ENCODE data around the gene CENPT. TPM values are rescaled to one million over a fixed set of nuclear protein-coding genes. Genes with fewer than 3 reads are reported as not detected.

Gene CENPT
- total and polyA plus RNA-seq, 2 of the 8 experiments (the other 6 are each of a cell fraction or from before 2014, with no cell fraction given), result 42.4 to 53.4 TPM

DNA sequence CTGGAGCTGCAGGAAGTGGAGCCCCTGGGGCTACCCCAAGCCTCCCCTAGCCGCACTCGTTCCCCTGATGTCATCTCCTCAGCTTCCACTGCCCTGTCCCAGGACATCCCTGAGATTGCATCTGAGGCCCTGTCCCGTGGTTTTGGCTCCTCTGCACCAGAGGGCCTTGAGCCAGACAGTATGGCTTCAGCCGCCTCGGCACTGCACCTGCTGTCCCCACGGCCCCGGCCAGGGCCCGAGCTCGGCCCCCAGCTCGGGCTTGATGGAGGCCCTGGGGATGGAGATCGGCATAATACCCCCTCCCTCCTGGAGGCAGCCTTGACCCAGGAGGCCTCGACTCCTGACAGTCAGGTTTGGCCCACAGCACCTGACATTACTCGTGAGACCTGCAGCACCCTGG lies 33.1 kb upstream of the CENPT start (continued):
- TF ChIP-seq, protein P1, sequence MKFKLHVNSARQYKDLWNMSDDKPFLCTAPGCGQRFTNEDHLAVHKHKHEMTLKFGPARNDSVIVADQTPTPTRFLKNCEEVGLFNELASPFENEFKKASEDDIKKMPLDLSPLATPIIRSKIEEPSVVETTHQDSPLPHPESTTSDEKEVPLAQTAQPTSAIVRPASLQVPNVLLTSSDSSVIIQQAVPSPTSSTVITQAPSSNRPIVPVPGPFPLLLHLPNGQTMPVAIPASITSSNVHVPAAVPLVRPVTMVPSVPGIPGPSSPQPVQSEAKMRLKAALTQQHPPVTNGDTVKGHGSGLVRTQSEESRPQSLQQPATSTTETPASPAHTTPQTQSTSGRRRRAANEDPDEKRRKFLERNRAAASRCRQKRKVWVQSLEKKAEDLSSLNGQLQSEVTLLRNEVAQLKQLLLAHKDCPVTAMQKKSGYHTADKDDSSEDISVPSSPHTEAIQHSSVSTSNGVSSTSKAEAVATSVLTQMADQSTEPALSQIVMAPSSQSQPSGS (IDR thresholded peaks at IDR 0.05; ENCODE audit: low read length), result no peak
- no peak for TF ChIP-seq KDM4A (IDR thresholded peaks at IDR 0.05; ENCODE audit: low read depth, low read length, severe bottlenecking)
- TF ChIP-seq, protein P2, sequence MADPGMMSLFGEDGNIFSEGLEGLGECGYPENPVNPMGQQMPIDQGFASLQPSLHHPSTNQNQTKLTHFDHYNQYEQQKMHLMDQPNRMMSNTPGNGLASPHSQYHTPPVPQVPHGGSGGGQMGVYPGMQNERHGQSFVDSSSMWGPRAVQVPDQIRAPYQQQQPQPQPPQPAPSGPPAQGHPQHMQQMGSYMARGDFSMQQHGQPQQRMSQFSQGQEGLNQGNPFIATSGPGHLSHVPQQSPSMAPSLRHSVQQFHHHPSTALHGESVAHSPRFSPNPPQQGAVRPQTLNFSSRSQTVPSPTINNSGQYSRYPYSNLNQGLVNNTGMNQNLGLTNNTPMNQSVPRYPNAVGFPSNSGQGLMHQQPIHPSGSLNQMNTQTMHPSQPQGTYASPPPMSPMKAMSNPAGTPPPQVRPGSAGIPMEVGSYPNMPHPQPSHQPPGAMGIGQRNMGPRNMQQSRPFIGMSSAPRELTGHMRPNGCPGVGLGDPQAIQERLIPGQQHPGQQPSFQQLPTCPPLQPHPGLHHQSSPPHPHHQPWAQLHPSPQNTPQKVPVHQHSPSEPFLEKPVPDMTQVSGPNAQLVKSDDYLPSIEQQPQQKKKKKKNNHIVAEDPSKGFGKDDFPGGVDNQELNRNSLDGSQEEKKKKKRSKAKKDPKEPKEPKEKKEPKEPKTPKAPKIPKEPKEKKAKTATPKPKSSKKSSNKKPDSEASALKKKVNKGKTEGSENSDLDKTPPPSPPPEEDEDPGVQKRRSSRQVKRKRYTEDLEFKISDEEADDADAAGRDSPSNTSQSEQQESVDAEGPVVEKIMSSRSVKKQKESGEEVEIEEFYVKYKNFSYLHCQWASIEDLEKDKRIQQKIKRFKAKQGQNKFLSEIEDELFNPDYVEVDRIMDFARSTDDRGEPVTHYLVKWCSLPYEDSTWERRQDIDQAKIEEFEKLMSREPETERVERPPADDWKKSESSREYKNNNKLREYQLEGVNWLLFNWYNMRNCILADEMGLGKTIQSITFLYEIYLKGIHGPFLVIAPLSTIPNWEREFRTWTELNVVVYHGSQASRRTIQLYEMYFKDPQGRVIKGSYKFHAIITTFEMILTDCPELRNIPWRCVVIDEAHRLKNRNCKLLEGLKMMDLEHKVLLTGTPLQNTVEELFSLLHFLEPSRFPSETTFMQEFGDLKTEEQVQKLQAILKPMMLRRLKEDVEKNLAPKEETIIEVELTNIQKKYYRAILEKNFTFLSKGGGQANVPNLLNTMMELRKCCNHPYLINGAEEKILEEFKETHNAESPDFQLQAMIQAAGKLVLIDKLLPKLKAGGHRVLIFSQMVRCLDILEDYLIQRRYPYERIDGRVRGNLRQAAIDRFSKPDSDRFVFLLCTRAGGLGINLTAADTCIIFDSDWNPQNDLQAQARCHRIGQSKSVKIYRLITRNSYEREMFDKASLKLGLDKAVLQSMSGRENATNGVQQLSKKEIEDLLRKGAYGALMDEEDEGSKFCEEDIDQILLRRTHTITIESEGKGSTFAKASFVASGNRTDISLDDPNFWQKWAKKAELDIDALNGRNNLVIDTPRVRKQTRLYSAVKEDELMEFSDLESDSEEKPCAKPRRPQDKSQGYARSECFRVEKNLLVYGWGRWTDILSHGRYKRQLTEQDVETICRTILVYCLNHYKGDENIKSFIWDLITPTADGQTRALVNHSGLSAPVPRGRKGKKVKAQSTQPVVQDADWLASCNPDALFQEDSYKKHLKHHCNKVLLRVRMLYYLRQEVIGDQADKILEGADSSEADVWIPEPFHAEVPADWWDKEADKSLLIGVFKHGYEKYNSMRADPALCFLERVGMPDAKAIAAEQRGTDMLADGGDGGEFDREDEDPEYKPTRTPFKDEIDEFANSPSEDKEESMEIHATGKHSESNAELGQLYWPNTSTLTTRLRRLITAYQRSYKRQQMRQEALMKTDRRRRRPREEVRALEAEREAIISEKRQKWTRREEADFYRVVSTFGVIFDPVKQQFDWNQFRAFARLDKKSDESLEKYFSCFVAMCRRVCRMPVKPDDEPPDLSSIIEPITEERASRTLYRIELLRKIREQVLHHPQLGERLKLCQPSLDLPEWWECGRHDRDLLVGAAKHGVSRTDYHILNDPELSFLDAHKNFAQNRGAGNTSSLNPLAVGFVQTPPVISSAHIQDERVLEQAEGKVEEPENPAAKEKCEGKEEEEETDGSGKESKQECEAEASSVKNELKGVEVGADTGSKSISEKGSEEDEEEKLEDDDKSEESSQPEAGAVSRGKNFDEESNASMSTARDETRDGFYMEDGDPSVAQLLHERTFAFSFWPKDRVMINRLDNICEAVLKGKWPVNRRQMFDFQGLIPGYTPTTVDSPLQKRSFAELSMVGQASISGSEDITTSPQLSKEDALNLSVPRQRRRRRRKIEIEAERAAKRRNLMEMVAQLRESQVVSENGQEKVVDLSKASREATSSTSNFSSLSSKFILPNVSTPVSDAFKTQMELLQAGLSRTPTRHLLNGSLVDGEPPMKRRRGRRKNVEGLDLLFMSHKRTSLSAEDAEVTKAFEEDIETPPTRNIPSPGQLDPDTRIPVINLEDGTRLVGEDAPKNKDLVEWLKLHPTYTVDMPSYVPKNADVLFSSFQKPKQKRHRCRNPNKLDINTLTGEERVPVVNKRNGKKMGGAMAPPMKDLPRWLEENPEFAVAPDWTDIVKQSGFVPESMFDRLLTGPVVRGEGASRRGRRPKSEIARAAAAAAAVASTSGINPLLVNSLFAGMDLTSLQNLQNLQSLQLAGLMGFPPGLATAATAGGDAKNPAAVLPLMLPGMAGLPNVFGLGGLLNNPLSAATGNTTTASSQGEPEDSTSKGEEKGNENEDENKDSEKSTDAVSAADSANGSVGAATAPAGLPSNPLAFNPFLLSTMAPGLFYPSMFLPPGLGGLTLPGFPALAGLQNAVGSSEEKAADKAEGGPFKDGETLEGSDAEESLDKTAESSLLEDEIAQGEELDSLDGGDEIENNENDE (IDR thresholded peaks at IDR 0.05; ENCODE audit: insufficient replicate concordance, low read length), result no peak
- no peak for TF ChIP-seq EP300 (IDR thresholded peaks at IDR 0.05; ENCODE audit: borderline replicate concordance in 1 of 2, low read depth in 2 of 2, low read length in 2 of 2)
- TF ChIP-seq CBX8 (IDR thresholded peaks at IDR 0.05; ENCODE audit: borderline replicate concordance, low read depth, low read length), result no peak
- no peak for TF ChIP-seq HDAC2 (IDR thresholded peaks at IDR 0.05; ENCODE audit: borderline replicate concordance in 1 of 2, low read depth in 2 of 2, low read length in 2 of 2)
- no peak for TF ChIP-seq JUN (IDR thresholded peaks at IDR 0.05; ENCODE audit: low read depth, low read length)
- TF ChIP-seq CBX5 (IDR thresholded peaks at IDR 0.05; ENCODE audit: low read depth, low read length), result no peak
- TF ChIP-seq TAF1 (IDR thresholded peaks at IDR 0.05; ENCODE audit: low read depth, low read length), result no peak
